Central memory CD4-positive, alpha-beta T cell (primary cell): Measurements from ENCODE around the gene CADPS2.

ENCODE experiments used
- DNase-seq: peaks from one replicate; pipeline ENCODE4 v3.0.0; 2022

The CADPS2 gene

DNA sequence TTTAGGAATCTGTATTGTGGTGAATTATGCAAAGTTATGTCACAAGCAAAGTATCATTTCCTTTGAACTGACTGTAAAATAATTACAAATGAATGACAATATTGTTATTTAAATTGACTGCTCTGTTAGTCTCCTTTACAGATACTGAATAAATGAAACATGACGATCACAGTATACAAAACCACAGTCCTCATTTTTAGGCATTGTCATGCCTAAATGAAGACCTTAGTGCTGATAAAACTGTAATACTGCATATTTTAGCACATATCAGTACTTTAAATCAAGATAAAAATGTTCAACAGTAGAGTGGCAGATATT lies 542.0 kb downstream of the CADPS2 start:
- DNase-seq, result no peak

DNA sequence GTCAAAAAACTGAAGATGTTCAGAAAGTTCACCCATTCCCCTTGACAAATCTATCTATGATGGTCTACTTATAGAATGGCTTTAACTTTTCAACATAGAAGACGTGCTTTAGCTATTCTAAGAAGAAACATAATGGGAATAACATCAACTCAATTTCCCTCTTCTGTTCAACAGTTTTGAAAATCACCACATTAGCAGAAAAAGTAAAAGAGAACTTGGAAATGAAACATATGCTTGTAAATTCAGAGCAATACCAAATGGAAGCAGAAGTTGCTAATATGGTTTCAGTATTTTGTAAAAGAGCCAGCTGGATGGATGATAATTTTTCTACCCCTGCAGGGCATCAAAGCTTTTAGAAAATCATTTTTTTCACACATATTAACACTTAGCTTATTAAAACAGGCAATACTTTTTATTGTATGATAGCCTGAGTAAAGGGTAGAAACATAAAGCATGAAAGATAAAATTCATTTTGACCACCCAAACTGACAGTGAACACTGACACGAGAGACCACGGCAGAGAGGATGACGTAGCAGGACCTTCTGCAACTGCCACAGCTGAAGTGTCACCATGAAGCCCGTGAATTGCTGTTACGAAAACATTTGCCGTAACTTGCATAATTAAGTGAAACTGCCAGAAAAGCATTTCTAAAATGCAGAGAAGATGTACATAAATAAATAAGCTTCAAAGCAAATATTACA lies 542.5 kb downstream of the CADPS2 start:
- DNase-seq, result no peak

DNA sequence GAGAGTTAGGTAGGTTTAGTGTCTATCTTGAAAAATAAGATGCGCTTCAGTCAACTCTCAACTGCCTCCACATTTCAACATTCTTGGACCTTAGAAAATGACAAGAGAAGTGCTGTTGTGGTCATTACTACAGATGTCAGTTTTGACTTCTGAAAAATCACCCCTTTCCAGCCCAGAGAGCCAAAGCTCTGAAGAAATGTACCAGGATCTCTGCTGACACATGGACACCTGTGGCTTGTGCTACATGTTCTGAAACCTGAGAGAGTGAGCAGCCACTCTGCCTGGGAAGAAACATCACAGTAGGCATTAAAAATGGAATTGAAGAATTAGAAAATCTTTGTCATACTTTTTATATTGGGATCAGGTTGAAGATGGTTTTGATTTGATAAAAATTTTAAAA lies 545.8 kb downstream of the CADPS2 start:
- no peak for DNase-seq

DNA sequence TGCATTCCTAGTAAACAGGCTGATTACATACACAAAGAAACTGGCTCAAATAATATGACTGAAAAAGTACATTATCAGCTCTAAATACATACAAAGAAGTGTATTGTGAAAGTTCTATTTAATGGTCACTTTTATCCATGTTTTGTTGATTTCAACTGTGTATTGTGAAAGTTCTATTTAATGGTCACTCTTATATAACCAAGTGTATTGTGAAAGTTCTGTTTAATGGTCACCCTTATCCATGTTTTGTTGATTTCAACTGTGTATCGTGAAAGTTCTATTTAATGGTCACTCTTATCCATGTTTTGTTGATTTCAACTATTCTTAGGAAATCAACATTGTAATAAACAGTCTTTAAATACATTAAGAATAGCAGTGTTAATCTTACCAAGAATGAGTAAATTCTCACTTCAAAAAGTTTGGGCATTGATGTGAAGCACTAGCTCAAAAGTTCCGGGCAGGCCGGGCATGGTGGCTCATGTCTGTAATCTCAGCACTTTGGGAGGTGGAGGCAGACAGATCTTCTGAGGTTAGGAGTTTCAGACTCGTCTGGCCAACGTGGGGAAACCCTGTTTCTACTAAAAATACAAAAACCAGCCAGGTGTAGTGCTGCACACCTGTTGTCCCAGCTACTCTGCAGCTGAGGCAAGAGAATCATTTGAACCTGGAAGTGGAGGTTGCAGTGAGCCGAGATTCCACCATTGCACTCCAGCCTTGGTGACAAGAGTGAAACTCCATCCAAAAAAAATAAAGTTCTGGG lies 546.9 kb downstream of the CADPS2 start:
- no peak for DNase-seq

DNA sequence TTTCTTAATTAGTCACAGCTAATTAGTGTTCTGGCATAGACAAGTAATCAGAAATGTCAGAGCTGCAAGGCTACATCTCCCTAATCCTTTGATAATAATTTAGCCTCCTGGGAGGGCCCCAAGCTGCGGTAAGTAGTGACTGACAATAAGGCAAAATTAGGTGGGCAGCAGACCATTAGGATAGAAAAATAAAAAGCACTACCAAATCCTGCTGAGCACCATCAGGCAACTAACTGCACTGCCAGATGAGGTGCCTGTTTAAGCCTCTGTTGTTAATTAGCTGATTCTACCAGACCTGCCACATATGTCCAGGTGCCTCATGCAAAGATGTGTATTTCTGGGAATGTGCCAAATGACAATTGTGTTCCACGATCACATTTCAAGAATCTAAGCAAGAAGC lies 549.2 kb downstream of the CADPS2 start:
- DNase-seq, result no peak

DNA sequence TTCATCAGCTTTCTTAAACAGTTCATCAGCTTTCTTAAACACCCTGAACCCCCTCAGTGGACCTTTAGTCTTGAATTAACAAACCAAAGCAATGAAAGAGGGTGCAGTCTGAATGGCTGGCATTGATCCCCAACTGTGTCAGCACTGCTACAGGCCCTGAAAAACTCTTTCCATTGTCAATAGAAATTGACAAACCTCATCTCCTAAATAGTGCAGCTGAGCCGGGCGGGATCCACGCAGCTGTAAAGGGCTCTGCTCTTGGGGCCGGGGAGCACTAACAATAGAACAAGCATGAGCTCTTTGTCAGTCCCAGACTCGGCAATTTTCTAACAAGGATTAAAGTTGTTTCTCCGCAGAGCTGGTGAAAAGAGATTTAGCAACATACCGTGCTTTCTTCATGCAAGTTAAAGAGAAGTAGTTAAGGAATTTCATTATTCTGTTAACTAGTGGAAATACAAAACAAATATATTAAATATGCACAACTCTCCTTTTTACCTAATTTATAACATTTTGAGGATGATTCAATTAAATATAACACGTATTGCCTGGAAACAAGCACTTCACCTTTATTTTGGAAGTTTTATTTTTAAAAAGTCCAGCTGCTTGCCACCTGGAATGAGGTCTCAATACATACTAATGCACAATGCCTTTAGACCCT lies 557.0 kb downstream of the CADPS2 start:
- DNase-seq, result no peak

DNA sequence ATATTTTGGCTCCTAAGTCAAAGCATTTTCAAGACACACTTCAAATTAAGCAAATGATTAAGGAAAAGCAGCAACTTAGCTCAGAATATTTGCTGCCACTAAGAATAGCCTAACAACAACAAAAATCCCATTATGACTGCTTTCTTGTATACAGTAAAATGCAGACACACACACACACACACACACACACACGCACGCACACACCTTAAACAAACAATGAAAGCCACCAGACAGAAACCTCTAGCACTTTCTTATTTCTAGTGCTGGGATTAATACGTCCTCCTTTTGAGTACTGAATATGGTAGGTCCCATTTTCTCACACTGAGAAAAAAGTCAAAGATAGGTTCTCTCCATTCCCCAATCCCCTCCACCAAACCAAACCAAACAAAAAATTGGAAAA lies 558.3 kb downstream of the CADPS2 start:
- DNase-seq, result no peak

DNA sequence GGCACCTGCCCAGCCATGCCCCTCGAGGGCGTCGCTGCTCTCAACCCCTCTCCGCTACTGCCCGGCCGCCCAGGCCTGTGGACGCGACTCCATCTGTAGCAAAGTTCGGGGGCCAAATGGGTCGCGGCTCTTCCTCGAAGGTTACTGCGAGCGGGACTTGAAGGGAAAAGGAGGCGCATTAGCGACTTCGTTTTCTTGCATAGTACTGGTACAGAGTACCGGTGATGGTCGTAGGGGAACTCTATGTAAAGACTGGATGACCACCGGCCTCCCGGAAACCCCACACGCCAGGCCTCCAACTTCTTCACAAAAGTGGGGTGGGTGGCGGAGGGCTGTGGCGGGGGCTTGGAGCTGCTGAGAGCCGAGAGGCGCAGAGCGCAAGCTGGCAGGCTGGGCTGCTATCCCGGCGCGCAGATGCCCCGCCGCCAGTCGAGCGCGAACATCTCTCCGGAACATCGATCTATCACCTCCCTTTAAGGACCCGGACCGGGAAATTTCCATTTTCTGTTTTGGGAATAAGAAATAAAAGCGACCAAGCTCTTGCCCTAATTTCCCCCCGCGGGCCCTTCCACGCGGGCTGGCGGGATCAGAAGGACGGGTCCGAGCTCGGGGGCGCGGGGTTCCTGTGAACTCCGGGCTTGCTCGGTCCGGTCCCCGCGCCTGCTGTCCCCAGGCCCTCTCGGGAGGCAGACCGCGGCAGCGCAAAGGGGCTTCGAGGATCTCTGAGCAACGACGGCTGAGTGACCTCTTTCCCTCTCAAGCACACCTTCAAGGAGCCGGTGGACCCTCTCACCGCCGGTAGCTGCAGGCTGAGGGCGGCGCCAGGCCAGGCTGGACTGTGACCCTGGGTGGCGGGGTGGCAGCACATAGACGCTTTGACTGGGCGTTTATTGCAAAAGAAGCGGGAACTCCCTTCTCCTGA lies 569.5 kb downstream of the CADPS2 start:
- no peak for DNase-seq

DNA sequence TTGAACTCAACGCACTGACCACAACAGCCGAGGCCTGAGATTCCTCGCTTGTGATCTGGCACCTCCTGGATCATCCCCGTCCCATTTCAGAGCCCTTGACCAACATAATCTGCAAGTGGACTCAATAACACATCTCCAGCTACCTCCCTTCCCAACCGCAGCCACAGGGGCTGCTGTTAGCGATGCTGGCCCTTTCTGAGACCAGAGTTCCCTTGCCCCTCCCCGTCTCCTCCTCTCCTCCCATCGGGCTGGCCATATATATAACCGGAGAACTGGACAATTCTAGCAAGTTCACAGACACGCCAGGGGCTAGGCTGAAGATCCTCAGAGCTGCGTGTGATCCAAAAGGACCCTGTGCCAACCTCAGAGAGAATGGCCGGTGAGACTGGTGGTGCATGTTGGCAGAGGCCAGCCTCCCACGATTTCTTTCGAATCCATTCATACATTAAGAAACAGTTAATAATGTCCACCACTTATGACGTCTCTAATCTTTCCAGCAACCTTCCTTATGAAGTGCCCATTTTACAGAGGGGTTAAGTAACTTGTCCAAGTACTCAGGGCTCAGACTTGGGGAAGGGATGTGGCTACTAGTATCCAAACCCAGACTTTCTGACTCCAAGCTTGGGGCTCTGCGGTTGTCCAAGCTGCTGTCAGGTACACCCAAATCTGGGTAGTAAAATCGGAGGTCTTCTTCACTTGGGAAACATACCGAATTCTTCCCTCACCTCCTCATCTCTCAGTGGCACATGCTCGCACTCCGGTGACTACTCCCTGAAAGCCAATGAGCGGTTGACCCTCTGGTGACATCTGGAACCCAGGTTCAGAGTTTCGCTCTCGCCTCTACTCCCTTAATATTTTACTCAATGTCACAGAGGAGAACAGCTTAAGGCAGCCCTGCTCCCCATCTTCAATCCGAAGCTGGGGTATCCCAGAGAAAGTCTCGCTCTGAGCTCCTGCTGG lies 570.5 kb downstream of the CADPS2 start:
- DNase-seq, result no peak

DNA sequence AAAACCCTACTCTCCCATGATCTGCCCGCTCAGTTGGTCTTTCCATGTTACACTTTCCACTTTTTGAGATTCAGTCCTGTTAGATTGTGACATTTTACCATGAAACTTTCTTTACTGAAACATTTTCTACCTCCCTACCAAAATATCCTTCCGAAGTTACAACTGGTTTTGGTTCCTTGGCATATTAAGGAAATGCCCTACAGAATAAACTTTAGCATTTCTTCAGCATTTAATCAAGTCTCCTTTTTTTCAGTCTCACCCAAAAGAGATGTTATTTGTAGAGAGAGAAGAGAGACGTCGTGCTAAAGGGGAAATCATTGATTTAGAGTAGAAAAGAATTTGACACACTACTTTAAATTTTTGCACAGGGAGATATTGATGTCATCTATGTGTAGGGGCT lies 572.0 kb downstream of the CADPS2 start:
- no peak for DNase-seq

DNA sequence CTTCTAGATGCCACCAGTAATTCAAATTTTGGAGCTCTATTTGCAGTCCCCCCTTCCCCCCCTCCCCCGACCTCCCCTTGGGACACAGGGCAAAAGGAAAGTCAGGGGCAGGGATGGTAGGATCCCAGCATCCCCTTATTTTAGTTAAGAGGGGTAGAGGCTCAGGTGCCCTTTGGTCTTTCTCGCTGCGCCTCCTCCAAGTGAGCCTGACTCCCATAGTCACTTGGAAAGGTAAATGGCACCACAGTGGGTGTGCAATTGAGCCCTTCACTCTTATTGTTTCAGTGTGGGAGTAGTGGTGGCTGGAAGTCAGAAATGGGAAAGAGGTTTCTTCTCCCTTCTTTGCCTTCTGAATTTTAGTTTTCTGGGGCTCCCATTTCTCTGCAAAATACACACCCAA lies 573.5 kb downstream of the CADPS2 start:
- DNase-seq, result no peak

DNA sequence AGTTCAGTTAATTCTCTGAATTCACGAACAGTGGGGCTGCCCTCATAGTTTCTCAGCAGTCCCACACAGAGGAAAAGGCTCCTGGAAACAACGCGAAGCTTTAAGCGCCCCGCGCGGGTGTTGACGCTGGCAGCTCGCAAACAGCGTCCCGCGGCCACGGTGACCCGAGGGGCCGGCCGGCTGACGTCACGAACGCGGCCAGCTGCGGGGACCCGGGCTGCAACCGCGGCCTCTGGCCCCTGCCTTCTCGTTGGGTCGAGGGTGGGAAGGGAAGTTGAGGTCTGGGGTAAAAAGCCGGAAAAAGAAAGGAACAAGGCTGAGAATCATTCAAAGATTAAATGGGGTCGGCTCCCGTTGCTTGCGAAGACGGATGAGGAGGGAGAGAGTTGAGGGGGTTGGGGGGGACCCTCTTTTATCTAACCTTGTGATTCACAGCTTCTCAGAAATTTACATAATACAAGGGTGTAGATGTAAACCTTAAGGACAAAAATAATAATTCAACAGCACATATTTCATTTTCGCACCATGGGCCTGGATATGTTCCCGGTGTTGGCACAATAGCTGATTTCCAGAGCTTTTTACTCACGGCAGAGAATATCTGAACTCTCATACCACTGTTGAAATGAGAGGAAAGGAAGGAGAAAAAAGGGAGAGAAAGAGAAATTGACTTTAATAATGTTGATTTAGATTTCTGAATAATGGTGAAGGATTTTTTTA lies 574.4 kb downstream of the CADPS2 start:
- DNase-seq, result no peak

DNA sequence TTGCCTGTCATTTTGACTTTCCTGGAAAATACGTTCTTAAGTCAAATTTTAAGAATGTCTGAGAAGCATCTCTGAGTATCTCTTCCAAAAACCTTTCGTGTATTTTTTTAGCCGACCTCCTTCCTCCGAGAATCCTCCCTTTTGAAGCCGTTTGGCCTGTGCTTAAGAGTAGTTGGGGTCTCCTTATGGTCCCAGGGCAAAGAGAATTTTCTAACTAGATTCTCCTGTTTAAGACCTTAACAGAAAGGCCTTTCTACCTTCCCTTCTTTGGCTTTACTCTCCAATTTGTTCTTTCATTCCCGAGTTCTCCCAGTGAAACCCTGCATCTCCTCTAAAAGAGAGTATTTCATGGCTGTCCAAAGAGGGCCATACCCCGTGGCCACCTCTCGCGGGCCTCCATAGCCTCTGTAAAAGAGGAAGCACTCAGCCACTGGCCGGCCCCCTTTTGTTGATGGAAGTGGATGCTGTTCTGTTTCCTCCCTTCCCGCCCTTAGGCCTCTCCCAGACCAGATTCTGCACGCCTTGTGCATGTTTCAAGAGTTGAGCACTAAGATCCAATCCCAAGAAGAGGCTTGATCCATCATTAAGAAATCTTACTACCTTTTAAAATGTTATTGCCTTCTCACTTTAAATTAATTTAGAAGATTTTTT lies 575.1 kb downstream of the CADPS2 start:
- DNase-seq, result no peak

DNA sequence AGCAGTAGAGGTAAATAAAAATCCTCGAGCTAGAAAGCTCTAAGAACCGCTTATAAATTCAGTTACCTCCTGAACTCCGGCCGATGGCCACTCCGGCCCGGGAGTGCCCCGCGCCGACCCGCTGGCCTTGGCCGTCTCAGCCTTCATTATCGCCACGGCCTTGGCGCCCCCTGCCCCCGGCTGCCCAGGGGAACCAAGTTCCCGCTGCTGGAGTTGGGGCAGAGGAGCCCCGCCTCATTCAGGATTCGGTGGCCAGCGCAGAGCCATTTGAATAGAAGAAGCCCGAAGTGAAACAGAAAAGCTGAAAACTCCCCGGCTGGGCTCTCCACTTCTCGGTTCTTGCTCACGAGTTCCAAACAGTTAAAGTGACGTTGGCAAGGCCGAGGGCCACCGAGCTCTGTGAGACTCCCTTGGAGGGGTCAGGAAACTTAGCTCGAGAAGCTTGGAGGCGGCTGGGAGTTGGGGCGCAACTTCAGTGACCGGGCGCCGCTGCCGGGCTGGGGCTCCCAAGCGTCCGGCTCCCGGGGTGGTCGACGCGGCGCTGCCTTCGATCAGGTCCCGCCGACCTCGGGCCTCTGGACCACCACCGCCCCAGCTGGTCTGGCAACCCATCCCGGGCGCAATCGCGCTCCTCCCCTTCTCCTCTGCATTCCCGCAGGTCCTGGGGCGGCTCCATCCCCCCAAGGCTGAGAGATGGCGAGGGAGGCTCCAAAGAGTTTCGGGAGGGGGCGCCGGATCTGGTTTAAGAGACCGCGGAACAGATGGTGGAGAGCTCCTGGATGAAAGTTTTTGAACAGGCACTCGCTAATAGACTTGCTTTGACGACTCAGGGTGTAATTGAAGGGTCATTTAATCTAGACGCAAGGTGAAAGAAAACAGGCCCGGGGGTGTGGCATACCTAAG lies 575.9 kb downstream of the CADPS2 start:
- DNase-seq, result no peak

DNA sequence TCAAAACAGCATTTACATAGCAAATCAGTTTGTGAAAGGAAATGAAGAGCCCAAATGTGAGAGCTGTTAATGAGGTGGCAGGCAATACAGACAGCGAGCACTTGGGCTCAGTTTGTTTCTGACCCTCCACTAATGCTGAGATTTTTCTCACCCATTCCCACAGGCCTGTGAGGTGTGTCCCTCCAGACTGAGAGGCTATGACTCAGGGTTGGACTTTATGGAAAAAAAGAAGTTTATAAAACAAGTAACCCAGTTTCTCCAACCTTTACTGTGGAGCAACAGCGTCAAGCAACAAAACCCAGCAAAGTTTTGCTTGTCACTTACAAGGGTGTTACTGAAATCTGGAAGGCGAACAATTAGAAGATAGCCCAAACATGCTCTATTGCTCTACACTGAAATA lies 576.8 kb downstream of the CADPS2 start:
- DNase-seq, result no peak

DNA sequence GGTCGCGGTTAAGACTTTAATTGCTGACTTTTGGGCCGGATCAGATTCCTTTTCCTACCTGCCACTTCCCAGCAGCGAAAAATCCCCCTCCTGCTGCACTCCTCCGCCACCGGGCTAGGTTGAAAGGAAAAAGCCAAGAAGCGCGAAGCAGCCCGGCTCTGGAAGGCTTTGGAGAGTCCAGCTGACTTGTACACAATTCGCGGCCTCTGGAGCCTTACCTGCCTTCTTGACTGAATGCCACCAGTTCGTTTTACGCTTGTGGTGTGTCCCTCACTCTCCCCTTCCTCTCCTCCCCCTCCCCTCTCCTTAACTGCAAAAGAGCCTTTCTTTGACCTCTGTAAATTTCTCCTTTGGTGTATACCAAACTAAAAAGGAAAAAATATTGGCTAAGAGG lies 579.0 kb downstream of the CADPS2 start:
- no peak for DNase-seq

DNA sequence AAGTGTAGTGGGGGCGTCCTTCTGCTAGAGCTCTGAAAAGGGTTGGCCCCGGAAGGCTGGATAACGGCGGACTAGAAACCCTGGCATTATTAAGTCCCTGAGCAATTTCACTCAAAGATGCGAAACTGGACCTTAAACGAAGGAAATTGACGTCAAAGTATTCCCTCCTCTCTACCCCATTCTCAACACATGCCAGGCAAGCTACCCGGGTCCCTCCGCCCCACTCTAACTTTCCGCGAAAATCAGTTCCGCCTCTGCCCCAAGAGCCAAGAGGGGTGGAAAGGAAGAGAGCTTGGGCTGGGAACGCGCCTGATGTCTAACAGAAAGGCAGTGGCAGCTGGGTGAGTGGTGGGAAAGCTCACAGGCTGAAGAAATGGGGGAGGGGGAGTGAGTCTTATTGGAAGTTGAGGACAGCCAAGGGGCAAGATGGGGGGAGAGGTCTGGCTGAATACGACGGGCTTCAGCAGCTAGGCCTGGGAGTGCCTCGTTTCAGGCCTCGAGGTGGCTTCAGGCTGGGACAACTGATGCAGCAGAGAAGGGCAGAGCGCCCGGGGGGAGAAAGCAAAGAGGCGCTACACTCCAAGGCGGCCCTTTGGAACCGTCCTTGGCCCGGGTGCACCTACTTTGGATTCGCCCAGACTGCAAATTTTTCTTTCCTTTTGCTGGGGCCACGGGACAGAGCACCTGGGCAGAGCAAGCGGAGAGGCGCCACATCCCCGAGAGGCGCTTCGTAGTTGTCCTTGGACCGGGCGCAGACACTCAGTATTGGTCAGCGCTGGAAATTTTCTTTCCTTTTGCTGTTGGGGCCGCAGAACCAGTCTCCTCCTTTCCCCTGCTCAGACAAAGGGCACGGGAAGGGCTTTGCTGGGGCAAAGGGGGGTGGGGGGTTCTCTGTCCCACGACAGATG lies 579.7 kb downstream of the CADPS2 start:
- no peak for DNase-seq
